T-helper 1 cell (primary cell): ENCODE measurements around the gene CEACAM1.
"Not testable (repeated sequence)": the region's sequence is repeated elsewhere in the genome, so short reads cannot be mapped to it uniquely, and the experiment has no call there.

Experiments
- DNase-seq, 5 donors: peaks; one replicate each; pipeline ENCODE4 v3.0.0-alpha.2; 2012 to 2020
- total RNA-seq, 4 donors: gene quantifications; one replicate each; lab custom pipeline; 2026; lab: John Stamatoyannopoulos, UW

The CEACAM1 gene
- total RNA-seq: 1.1 to 5.4 (median 3.9) reads per million in 4 donors

DNA sequence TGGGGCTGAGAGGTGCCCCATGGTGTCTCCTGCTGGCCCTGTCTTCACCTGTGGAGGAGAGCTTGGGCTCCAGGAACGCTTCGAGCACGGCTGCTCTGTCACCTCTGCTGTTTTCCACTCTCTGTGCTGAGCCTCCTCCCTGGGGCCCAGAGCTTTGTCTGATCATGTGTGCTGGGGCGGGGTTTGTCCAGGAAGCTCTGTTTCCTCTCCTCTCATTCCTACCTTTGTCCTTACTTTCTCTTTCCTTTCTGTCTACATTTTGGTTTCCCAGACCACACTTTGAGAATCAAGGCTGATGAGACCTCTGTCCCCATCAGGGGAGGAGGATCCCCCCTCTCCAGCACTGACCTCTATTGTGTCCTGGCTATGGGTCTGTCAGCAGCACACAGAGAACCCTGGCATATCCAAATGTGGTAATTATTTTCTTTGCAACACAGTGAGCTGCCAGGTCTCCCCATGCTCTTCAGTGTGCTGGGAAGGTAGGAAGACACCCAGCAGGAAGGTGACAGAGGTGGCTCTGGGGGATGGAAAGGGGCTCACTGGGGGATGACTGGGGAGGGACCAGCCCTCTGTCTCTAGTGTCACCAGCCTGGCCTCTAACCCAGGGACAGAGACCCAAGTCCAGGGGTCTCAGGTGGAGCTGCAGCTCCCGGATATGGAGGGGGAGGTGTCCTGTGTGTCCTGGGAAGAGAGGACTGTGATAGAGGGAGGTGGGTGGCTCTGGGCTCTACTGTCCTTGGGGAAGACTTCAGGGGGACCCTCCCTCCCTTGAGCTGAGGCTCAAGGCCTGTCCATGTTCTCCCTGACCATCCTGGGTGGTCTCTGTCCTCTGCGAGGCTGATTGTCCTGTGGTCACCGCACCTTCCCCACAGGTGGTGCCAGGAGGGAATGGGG lies at the start of gene CEACAM1:
Gene CEACAM1 (minus strand): TSS at position 128 of the 894 bp plus-strand sequence. CDS start 107 bp downstream, at position 21.
- peak in 4 of 5 donors; percentile 18 to 71 (median 32) for DNase-seq

DNA sequence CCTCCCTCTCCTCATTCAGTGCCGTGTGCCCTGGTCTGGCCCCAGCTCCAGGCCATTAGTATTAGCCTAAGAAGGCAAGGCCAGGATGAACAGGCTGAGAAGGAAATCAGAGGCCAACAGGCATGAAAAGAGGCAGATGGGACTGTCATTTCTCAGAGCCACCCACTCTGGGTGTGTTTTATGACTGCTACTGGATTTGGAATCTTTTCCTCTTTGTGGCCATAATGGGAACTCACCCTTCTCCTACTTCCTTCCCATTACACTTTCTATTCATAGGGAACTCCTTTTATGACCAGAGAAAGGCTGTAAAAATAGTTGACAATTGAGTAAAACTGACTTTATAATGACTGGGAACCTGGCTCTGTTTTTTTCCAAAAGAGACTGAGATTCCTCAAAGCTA lies 48.7 kb upstream of the CEACAM1 start:
- DNase-seq: no peak

DNA sequence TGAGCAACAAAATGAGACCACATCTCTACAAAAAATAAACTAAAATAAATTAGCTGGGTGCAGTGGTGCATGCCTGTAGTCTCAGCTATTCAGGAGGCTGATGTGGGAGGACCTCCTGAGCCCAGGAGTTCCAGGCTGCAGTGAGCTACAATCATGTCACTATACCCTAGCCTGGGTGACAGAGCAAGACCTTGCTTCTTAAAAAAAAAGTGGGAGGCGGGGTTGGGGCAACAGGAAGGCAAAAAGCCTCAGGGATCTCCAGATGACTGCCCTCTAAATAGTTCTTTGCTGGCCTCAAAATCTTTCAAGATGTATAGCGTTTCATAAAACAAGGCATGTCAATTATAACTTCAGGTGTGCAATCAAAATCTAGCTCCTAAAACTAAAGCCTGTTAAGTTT lies 48.0 kb upstream of the CEACAM1 start:
- DNase-seq: no peak

DNA sequence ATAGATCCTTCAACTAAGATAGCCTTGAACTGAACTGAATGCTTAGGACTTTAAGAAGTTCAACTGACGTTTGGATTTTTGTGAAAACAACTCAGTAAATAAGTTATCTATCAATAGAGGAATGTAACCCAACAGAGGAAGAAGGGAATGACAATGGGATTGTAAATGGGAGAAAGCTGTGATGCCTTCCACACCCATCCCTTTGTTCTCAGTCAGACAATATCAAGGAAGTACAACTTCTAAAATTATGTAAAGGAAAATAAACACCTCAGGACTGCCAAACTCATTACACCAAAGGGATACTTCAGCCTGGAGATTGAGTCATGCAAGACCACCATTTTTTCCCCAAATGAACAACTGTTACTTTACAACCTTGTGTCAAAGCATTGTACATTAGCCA lies 45.4 kb upstream of the CEACAM1 start:
- no peak for DNase-seq

DNA sequence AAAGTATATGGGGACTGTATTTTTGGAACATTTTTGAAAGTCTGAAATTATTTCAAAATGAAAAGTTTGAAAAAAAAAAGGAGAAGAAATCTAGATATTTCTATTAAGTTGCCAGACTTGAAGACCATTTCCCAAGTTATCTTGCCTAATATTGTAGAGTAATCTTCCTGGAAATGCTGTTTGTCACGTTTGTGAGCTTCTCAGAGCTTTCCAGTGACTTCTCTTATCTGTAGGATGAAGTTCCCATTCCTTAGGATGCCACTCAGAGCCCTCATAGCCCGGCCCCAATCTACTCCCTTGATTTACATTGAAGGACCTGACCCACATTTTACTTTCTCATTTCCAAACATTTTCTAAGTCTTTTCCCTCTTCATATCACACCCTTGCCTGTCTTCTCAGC lies 42.8 kb upstream of the CEACAM1 start:
- DNase-seq: no peak

DNA sequence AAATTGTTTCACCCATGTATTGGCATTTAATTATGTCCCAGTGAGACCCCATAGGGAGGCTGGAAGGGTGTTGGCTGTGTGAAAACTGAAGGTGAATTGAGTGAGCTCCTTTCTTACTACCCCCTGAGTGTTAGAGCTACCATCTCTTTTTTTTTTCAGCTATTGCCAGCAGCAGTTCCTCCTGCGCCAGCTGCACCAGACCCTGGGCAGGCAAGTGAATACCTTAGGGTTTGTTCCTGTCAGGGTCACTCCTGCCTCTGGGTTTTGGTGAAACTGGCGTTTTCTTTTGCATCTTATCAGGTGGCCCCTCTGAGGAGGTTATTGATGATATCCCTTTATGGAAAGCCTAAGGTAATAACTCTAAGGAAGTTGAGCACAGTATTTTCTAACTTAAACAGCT lies 40.9 kb upstream of the CEACAM1 start:
- no peak for DNase-seq

DNA sequence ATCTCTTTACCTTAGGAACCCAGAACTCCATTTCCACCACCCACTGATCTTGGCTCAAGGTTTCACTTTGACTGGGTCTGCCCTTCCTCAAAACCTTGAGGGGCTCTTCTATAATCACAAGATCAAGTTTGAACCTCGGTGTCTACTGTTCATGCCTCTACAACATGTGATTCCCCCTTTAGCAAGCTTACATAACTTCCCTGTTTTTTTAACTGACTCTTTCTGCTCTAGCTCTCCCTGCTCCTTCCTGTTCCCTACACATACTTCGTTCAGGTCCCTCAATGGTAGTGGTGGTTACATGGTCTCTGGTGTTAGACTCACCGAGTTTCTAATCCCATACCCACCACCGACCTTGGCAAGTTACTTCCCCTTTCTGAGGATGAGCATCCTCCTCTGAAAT lies 39.7 kb upstream of the CEACAM1 start:
- DNase-seq: no peak

DNA sequence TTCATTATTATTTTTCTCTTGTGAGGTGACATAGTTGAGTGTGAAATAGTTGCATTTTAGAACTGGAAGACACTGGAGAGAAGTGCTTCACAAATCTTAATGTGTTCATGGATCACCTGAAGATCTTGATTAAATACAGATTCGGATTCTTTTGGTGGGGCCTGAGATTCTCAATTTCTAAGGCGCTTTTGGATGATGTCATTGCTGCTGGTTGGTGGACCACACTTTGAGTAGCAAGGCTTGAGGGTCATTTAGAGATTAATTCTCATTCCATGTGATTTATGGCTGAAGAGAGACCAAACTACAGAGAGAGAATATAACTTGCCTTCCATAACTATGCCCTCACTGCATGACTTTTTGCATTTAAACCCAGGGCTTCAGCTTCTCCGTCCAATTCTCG lies 39.3 kb upstream of the CEACAM1 start:
- DNase-seq: no peak

DNA sequence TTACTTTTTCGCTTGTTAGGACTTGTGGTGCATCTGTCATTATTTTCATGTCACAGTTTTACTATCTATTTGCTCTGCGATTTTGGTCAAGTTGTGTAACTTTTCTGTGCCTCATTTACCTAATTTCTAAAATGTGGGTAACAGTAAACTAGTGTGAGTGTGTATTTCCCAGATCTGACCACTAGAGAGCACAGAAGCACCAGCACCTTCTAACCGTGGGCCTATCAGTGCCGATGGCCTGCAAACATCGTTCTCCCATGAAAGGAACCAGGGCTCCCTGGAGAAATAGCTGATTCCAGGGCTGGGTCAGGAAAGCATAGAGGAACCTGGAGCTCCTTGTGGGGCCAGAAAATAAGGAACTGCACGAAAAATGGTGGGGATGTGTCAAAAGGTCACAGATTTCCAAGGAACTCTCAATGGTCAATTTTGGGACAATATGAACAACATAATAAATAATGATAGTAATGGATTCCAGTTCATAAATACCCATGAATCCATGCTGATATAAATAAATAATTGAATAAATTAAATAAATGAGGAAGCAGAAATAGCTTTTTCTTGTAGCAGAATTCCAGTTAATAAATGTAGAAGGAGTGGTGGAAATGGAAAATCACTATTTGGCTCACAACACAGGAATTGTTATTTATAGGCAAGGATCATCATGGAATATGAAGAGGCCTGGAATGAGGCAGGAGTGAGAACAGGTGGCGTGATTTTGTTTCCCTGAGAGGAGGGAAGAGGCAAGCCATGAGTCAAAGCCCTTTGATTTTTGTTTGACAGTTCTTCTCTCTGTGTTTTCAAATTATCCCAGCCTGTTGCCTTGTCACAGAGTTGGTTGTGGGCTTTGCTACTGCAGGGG lies 35.3 kb upstream of the CEACAM1 start:
- DNase-seq: peak in 2 of 5 donors; percentile 2 to 19

DNA sequence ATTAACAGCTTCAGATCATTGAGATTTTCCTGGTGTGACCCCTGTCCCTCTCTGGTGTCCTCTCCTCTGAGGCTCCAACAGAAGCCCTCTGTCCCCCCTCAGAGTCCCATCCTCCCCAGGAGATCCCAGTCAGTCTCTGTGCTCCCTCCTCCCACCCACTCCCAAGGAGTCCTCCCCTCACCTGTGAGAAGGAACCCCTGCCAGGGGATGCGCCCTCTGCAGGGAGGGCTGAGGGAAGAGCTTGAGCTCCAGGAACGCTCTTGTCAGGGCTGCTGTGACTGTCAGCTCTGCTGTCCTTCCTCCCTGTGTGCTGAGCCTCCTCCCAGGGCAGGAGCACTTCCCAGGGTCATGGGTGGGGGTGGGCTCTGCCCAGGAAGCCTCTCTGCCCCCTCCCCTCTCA lies 33.2 kb upstream of the CEACAM1 start:
- no peak for DNase-seq

DNA sequence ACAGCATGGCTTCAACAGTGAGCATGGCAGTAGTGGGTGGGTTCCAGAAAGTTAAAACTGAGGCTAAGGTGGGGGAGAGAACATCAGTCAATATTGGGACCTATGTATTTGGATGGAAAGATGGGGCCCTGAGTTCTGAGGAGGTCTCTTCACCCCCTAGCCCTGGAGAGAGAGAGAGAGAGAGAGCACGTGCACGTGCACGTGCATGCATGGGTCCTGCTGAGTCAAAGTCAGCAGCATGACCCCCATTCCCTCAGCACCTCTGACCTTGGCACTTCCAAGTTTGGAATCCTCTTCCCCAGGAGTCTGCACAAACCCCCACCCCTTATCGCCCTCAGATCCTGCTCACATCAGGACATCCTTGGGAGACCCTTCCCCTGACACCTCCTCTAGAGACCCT lies 32.5 kb upstream of the CEACAM1 start:
- no peak for DNase-seq

DNA sequence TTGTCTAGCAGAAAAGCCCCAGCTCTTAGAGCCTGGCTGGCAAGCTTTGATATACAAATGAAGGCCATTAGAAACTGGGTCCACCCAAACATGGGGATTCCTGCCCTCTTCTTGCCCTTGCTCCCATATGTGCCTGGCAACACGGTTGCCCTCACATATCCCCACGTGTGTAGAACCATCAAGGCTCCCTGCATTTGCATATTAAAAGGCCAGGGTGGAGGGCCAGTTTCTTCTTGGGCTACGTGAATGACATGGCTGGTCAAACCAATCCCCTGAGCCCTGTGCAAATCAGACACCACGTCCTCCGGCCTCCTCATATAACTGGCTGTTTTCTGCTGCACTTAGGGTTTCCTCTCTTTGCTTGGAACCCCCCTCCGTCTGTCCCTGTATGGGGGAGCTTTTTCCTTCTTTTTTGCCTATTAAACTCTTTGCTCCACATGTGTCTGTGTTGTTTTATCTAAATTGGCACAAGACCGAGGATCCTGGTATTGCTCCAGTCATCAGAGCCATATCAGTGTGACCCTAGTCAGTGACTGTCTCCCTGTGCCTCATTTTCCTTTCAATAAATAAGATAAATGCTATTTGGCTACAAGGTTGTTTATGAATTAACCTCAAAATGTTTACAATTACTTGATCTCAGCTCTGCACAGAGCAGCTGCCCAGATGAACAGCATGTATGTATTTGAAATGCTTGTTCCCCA lies 30.3 kb upstream of the CEACAM1 start:
- no peak for DNase-seq

DNA sequence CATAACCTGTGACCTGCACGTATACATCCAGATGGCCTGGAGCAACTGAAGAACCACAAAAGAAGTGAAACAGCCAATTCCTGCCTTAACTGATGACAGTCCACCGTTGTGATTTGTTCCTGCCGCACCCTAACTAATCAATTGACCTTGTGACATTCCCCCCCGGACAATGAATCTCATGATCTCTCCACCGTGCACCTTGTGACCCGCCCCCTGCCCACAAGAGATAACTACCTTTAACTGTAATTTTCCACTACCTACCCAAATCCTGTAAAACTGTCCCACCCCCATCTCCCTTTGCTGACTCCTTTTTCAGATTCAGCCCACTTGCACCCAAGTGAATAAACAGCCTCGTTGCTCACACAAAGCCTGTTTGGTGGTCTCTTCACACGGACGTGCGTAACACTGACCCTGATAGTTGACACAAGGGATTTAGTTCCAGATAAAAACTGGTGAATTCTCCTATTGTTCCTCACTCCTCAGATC lies 29.1 kb upstream of the CEACAM1 start:
- DNase-seq: not testable (repeated sequence)

DNA sequence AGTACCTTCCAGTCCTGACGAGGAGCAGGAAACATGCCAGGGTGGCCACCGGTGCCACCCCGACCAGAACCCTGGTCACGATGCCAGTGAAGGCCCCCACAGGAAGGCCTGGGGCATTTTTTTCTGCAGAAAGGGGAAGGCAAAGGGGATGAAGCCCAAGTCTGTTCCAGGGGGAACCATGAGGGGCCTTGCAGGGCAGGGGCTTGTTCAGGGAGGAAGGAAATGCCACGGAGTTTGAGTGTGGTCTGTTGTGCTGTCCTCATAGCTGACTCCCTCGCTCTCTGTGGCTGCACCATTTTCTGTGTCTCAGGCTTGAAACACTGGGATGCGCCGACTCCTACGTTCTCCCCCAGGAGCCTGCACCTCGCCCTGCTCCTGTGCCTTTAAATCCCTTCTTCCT lies 27.5 kb upstream of the CEACAM1 start:
- no peak for DNase-seq

DNA sequence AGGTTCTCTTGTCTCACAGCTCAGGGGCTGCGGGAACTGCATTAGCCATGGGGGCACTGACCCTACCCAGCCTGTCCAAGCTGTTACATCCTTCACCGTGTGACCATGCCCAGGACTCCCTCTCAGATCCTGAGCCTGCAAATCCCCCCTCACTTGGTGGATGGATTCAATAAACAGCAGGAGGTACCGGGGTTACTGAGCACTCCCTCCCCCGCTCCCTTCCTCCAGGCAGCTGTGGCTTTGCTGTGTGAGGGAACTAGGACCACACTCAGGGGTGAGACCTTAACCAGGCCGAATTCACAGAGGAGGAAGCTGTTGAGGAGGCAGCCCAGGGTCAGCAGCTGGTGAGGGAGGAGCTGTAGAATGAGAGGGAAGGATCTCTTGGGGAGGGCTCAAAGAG lies 27.0 kb upstream of the CEACAM1 start:
- no peak for DNase-seq

DNA sequence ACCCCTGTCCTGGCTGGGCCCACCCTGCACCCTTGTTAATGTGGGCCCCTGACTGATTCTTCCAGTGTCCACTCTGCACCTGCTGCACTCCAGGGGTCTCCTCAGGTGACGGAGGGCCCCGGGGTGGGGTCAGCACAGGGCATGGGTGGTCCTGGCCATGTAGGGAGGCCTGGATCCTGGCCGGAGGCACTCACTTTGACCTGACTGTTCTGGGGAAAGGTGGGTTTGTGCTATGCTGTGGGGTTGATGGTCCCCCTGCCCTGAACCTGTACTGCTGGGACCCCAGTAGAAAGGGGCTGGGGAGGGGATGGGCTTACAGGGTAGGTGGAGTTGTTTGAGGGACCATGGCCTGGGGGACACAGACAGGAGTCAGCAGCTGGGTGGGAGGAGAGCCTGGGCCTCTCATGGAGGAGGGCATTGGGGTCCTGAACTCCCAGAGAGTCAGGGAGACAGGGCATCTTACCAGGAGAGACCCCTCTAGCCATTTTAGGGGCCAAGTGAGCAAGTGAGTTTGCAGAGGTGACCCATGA lies 25.8 kb upstream of the CEACAM1 start:
- DNase-seq: no peak

DNA sequence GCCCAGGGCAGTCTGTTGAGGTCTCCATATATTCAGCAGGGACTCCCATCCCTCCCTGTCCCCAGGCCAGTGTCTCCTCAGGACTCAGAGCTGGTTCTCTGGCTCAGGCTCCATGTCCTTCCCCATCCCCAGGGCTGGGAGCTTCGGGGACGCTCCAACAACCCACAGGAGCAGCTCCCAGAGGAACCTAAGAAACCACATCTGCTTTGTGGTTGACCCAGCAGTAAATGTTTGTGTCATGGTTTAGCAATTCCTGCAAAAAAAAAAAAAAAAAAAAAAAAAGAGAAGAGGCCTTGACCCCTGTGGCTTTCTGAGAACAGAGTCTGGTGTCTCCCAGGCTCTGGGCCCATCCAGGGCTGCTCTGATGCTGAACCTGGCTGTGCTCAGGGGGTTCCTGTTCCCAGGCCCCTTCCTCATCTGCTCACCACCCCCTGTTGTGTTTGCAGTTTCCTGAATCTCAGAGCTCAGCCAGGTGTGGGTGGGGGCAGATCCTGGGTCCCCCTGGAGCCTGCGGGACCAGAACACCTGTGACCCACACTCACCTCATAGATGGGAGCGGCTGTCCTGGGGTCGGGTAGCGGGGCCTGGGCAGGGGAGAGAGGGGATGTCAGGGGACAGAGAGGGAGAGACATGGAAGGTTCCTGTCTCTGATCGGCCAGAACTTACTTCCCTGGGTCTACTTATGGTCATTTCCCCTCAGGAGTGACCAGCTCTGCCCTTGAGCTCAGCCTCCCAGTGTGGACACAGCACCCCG lies 25.2 kb upstream of the CEACAM1 start:
- no peak for DNase-seq

DNA sequence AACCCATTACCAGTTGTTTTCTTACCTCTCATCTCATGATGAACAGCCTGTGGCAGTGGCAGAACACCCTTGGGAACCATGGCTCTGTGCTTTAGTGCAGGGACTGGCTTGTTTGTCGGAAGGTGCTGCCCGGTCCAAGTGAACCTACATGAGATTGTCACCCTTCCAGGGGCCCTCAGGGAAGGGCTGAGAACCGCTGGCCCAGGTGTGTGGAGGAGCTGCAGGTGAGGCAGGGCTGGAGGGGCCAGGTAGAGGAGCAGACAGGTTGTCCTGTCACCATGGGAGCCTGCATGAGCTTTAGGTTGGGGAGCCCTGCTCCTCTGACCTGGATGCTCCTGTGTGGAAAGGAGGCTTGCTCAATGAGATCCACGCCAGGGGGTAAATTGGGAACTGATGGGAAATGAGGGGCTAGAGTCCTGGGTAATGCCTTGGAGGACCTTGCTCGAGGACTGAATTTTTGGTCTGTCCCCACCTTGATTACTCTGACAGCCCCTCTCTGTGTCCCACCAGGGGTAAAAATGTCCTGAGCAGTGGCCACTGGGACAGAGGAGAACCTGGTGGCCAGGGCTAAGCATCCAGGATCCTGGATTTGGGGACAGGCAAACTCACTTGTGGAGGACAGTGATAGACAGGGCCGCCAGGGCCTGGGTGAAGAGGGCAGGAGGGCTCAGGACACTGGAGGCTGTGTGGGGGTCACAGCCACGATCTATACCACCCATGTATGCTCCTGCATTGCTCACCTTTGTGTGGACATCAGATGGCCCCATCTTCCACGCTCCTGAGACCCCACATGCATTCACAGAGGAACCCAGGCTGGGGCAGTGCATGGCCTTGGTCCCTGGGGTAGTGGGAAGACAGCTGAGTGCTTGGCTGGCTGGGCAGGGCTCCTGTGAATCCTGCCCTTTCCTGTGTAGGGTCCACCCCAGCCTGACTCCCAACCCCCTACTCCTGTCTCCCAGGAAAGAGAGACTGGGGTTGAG lies 24.1 kb upstream of the CEACAM1 start:
- DNase-seq: no peak

DNA sequence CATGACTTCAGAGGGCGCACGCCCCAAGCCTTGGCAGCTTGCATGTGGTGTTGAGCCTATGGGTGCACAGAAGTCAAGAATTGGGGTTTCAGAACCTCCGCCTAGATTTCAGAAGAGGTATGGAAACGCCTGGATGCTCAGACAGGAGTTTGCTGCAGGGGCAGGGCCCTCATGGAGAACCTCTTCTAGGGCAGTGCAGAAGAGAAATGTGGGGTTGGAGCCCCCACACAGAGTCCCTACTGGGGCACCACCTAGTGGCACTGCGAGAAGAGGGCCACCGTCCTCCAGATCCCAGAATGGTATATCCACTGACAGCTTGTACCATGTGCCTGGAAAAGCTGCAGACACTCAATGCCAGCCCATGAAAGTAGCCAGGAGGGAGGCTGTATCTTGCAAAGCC lies 22.2 kb upstream of the CEACAM1 start:
- DNase-seq: not testable (repeated sequence)

DNA sequence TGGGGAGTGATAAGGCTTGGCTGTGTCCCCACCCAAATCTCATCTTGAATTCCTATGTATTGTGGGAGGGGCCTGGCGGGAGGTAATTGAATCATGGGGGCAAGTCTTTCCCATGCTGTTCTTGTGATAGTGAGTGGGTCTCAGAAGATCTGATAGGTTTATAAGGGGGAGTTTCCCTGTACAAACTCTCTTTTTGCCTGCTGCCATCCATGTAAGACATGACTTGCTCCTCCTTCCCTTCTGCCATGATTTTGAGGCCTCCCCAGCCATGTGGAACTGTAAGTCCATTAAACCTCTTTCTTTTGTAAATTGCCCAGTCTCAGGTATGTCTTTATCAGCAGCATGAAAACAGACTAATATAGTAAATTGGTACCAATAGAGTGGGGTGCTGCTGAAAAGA lies 20.8 kb upstream of the CEACAM1 start:
- not testable (repeated sequence) for DNase-seq

DNA sequence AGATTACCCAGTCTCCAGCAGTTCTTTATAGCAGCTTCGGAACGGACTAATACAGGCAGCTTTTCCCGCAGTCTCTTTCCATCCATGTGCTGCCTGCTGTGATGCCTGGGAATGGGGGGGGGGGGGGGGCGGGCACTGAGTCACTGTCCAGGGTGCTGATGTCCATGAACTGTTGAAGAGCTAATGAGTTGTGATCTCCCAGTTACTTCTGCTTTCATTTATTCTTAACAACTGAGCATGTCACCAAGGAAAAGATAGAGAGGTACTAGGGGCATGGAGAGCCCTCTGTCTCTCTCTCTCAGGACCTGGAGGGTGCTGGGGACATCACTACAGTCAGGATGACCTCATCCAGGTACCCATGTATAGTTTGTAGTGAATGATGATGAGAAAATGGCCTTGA lies 20.3 kb upstream of the CEACAM1 start:
- DNase-seq: no peak
